Ramos (cell line): ENCODE results near the gene MAPKAPK2.

Experiments used
- in situ Hi-C: fragments of 300-500 bp; cut with MboI; formaldehyde crosslinking; loops from one replicate; pipeline ENCODE4 v1.14.3; 2022; ENCODE audit warnings: low sequenced_read_pairs; ENCODE audit not compliant: unreplicated experiment

MAPKAPK2 gene

GRCh38 chr1:206699626-206700025 is 14.9 kb downstream of the MAPKAPK2 start:
- in situ Hi-C loops = no loop called here

GRCh38 chr1:206700445-206701036 is 15.8 kb downstream of the MAPKAPK2 start:
- in situ Hi-C loops = no loop called here

- in situ Hi-C loops = no loop called here
Measured at GRCh38 chr1:206702260-206702659, 17.6 kb downstream of the MAPKAPK2 start.

- in situ Hi-C loops = no loop called here
Measured at GRCh38 chr1:206702803-206703202, 18.1 kb downstream of the MAPKAPK2 start.

- in situ Hi-C loops = no loop called here
Measured at GRCh38 chr1:206703661-206704060, 19.0 kb downstream of the MAPKAPK2 start.

GRCh38 chr1:206704226-206704625 is 19.5 kb downstream of the MAPKAPK2 start:
- in situ Hi-C loops = no loop called here

GRCh38 chr1:206705191-206705590 is 20.5 kb downstream of the MAPKAPK2 start:
- in situ Hi-C loops = no loop called here

- in situ Hi-C loops = no loop called here
Measured at GRCh38 chr1:206705726-206706297, 21.1 kb downstream of the MAPKAPK2 start.

GRCh38 chr1:206706298-206706791 is 21.6 kb downstream of the MAPKAPK2 start:
- in situ Hi-C loops = no loop called here

GRCh38 chr1:206706806-206707366 is 22.2 kb downstream of the MAPKAPK2 start:
- in situ Hi-C loops = no loop called here

- in situ Hi-C loops = no loop called here
Measured at GRCh38 chr1:206708058-206708457, 23.4 kb downstream of the MAPKAPK2 start.

GRCh38 chr1:206708882-206709281 is 24.2 kb downstream of the MAPKAPK2 start:
- in situ Hi-C loops = no loop called here

- in situ Hi-C loops = no loop called here
Measured at GRCh38 chr1:206709322-206709721, 24.6 kb downstream of the MAPKAPK2 start.

GRCh38 chr1:206709772-206710459 is 25.2 kb downstream of the MAPKAPK2 start:
- in situ Hi-C loops = no loop called here

GRCh38 chr1:206710460-206710823 is 25.7 kb downstream of the MAPKAPK2 start:
- in situ Hi-C loops = no loop called here

- in situ Hi-C loops = no loop called here
Measured at GRCh38 chr1:206713070-206713469, 28.4 kb downstream of the MAPKAPK2 start.

GRCh38 chr1:206713910-206714312 is 29.2 kb downstream of the MAPKAPK2 start:
- in situ Hi-C loops = no loop called here

GRCh38 chr1:206714331-206715058 is 29.8 kb downstream of the MAPKAPK2 start:
- in situ Hi-C loops = no loop called here

- in situ Hi-C loops = no loop called here
Measured at GRCh38 chr1:206715120-206715519, 30.4 kb downstream of the MAPKAPK2 start.

GRCh38 chr1:206715552-206716158 is 30.9 kb downstream of the MAPKAPK2 start:
- in situ Hi-C loops = no loop called here
